T-helper 1 cell treated with Interleukin-12 subunit alpha and Interleukin-12 subunit beta and Interleukin-4 antibody, amounts not matched to agents 30 μg/mL and 1 μg/mL, for 36 hours (primary cell): ENCODE data around the gene RFX7.
A peak's percentile ranks its signal among the peaks of the same experiment; 100 is the strongest.

Experiments
- H3K27ac Mint-ChIP-seq: one replicate; pipeline ENCODE4 v1.8.0; 2021; ENCODE audit warnings: mild to moderate bottlenecking, mixed read lengths
- H3K27me3 Mint-ChIP-seq: one replicate; pipeline ENCODE4 v1.8.0; 2021; ENCODE audit warnings: low read depth, mixed read lengths
- H3K36me3 Mint-ChIP-seq: one replicate; pipeline ENCODE4 v1.8.0; 2021; ENCODE audit warnings: low read depth, mixed read lengths
- H3K4me1 Mint-ChIP-seq: one replicate; pipeline ENCODE4 v1.8.0; 2021; ENCODE audit warnings: low read depth, mixed read lengths
- H3K4me3 Mint-ChIP-seq: one replicate; pipeline ENCODE4 v1.8.0; 2021; ENCODE audit warnings: mild to moderate bottlenecking, moderate library complexity, mixed read lengths
- H3K9me3 Mint-ChIP-seq: one replicate; pipeline ENCODE4 v1.8.0; 2021; ENCODE audit warnings: mixed read lengths

RFX7 gene

DNA sequence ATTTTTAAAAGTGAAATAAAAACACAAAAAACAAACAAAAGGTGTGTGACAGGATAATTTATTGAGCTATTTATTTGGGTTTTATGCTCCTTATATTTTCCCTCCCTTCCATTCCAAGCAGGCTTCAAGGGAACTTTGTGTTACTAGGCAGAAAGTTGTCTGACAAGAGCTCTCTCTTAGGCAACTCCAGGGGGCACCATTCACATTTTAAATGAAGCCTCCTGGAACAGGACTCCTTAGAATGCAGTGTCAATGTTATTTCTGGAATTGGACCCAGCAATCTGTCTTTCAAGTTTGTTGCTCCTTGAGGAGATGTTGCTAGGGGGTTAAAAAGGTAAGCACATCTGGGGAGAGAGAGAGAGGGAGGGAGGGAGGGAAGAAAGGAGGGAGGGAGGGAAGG is 5.4 kb upstream of the RFX7 start:
- no peaks in the 10 kb centered on the region for H3K36me3 Mint-ChIP-seq
- H3K4me1 Mint-ChIP-seq: peaks cover 23% of the 10 kb centered on the region
- no peak overlapping the region for H3K4me3 Mint-ChIP-seq
- H3K27me3 Mint-ChIP-seq: peaks cover 16% of the 10 kb centered on the region
- H3K27ac Mint-ChIP-seq: no peak overlapping the region
- H3K9me3 Mint-ChIP-seq: no peaks in the 10 kb centered on the region

DNA sequence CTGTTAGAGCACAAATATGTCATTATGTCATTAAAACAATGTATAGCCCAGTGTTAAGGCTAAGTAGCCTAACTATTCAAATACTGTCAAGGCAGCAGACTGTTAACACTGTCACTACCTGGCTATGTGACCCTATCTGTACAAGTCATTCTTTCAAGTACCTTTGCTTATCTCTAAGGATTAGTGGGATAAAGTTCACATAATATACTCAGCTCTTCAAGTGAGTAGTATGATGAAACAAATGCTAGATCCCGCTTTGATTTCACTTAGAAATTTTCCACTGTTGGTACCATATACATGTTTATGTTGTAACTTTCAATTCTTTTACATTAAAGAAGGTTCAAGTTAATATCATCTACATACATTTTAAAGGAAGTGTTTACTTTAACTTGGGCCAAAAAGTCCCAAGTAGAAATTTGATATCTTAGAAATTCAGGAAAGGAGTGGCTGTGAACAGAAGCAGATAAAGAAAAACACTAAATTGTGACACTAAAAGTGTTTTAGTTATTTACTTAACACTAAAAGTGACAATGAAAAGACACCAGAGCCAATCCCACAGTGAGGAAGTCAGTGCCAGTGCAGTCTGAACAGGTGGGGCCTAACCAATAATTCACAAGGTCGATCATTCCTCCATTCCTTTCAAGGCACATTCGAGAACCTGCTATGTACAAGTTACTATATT is 4.8 kb upstream of the RFX7 start:
- no peaks in the 10 kb centered on the region for H3K9me3 Mint-ChIP-seq
- no peak overlapping the region for H3K4me3 Mint-ChIP-seq
- no peak overlapping the region for H3K27ac Mint-ChIP-seq
- H3K4me1 Mint-ChIP-seq: peaks cover 25% of the 10 kb centered on the region
- peaks cover 10% of the 10 kb centered on the region for H3K27me3 Mint-ChIP-seq
- H3K36me3 Mint-ChIP-seq: no peaks in the 10 kb centered on the region

DNA sequence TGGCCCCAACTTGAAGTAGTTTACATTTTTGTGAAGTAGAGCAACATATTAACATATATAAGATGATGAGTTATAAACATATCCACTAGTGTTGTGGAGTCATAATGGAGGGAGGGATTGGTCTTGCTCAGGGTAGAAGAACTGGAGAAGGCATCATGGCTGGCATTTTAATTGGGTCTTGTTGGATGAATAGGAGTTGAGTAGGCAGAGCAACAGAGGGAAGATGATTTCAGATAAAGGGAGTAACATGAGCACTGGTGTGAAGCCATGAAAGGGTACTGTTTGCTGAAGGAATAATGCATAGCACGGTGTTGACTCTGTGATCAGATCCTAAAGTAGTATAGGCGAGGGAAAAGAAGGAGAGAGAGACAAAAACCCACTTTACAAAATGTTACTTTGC is 3.6 kb upstream of the RFX7 start:
- Mint-ChIP-seq H3K4me1 (peaks cover 26% of the 10 kb centered on the region), H3K27me3 (peaks cover 3% of the 10 kb centered on the region), H3K4me3 (no peak overlapping the region), H3K9me3 (no peaks in the 10 kb centered on the region), H3K36me3 (no peaks in the 10 kb centered on the region), H3K27ac (no peak overlapping the region)

GRCh38 chr15:56245871-56246814 is 2.5 kb upstream of the RFX7 start:
- no peaks in the 10 kb centered on the region for H3K27me3 Mint-ChIP-seq
- peak overlapping the region; percentile 88 for H3K27ac Mint-ChIP-seq
- peaks cover 32% of the 10 kb centered on the region for H3K4me1 Mint-ChIP-seq

GRCh38 chr15:56244811-56245576 is 1.3 kb upstream of the RFX7 start:
- Mint-ChIP-seq H3K4me1 (peaks cover 35% of the 10 kb centered on the region), H3K27me3 (no peaks in the 10 kb centered on the region), H3K36me3 (peaks cover 2% of the 10 kb centered on the region), H3K4me3 (peak overlapping the region; percentile 80), H3K9me3 (no peaks in the 10 kb centered on the region), H3K27ac (peak overlapping the region; percentile 88)

More at GRCh38 chr15:56245871-56246814, 2.5 kb upstream of the RFX7 start:
- no peaks in the 10 kb centered on the region for H3K9me3 Mint-ChIP-seq
- H3K36me3 Mint-ChIP-seq: peaks cover 2% of the 10 kb centered on the region
- H3K4me3 Mint-ChIP-seq: peak overlapping the region; percentile 80

DNA sequence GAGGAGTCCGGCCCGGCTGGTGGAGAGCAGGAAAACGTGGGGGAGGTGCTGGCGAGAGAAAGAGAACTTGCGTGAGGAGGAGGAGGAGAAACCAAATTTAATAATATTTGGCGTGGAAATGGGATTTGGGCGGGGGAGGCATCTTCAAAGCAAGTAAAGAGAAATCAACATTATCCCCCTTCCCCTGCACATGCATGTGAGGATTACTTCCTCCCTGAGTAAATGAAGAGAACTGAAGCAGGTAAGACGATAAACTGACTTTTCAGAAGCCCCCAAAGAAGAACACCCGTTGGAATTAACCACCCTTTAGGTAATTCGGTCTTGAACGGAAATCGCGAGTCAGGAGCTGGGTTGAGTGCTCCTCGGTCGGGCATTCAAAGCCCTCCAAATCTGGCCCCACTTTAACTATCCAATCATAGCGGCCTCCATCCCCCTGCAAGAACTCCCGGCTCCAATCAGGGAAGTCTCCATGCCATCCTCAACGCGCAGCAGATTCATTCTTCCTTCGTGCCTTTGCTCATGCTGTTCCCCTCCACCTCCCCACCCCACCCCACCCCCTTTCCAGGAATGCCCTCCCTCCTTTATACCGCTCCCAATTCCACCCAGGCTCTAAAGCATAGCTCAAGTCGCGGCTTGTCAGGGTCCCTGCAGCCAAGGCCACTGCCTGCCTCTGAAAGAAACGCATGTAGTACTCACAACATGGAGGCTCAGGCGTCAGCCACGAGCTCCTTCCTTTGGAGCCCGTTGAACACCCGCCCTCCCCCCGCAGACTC is 545 bp upstream of the RFX7 start:
- H3K4me3 Mint-ChIP-seq: peak overlapping the region; percentile 80
- H3K27ac Mint-ChIP-seq: peak overlapping the region; percentile 88
- H3K9me3 Mint-ChIP-seq: no peaks in the 10 kb centered on the region
- no peaks in the 10 kb centered on the region for H3K27me3 Mint-ChIP-seq
- peaks cover 6% of the 10 kb centered on the region for H3K36me3 Mint-ChIP-seq
- H3K4me1 Mint-ChIP-seq: peaks cover 37% of the 10 kb centered on the region

GRCh38 chr15:56242576-56243162 is 1.0 kb downstream of the RFX7 start:
- Mint-ChIP-seq H3K27ac (peak overlapping the region; percentile 90), H3K4me3 (peak overlapping the region; percentile 90), H3K9me3 (no peaks in the 10 kb centered on the region), H3K4me1 (peaks cover 41% of the 10 kb centered on the region), H3K27me3 (no peaks in the 10 kb centered on the region), H3K36me3 (peaks cover 8% of the 10 kb centered on the region)

GRCh38 chr15:56241374-56242105 is 2.1 kb downstream of the RFX7 start:
- H3K27ac Mint-ChIP-seq: peak overlapping the region; percentile 60
- H3K36me3 Mint-ChIP-seq: peaks cover 15% of the 10 kb centered on the region
- no peaks in the 10 kb centered on the region for H3K27me3 Mint-ChIP-seq

DNA sequence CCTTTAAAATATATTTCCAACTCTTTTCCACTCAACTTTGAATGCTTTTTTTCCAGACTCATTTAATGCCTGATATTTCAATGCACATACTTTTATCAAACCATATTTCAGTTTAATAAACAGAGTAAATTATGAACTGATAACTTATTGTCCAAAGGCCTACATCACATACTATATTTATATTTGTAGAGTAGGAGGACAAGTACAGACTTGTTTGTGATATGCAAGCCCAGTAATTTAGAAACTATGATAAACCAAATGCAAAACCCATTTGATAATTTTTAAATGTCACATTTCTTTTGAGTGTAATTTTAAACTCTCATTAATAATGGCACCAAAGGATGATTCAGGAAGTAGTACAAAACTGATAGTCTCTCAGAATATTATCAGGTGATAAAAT is 3.3 kb downstream of the RFX7 start:
- Mint-ChIP-seq H3K4me3 (no peak overlapping the region), H3K4me1 (peaks cover 37% of the 10 kb centered on the region), H3K36me3 (peaks cover 19% of the 10 kb centered on the region), H3K9me3 (no peaks in the 10 kb centered on the region), H3K27ac (no peak overlapping the region), H3K27me3 (no peaks in the 10 kb centered on the region)

More at GRCh38 chr15:56241374-56242105, 2.1 kb downstream of the RFX7 start:
- H3K9me3 Mint-ChIP-seq: no peaks in the 10 kb centered on the region
- peaks cover 41% of the 10 kb centered on the region for H3K4me1 Mint-ChIP-seq
- H3K4me3 Mint-ChIP-seq: peak overlapping the region; percentile 90

DNA sequence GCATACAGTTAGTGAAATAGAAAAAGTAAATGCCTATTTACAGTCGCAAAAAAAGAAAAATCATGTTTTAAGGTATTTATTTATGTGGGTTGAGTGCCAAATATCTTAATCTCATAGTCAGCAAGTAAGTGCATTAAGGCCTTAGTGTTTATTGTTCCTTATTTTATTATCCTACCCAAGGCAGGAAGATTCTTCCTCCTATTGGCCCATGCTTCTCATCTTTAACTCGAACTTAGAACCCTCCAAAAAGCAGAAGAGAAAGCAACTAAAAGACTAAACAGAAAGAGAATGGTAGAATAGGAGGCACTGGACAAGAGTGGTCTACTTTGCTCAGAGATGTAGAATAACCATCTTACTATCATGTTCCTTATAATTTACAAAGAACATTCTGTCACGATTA is 7.5 kb downstream of the RFX7 start:
- H3K27ac Mint-ChIP-seq: no peak overlapping the region
- H3K4me3 Mint-ChIP-seq: no peak overlapping the region
- peaks cover 31% of the 10 kb centered on the region for H3K4me1 Mint-ChIP-seq
- H3K27me3 Mint-ChIP-seq: no peaks in the 10 kb centered on the region
- H3K9me3 Mint-ChIP-seq: peaks cover 38% of the 10 kb centered on the region
- H3K36me3 Mint-ChIP-seq: peaks cover 57% of the 10 kb centered on the region

GRCh38 chr15:56234804-56235203 is 8.9 kb downstream of the RFX7 start:
- Mint-ChIP-seq H3K9me3 (peaks cover 52% of the 10 kb centered on the region), H3K4me3 (no peak overlapping the region), H3K27me3 (no peaks in the 10 kb centered on the region), H3K4me1 (peaks cover 28% of the 10 kb centered on the region), H3K27ac (no peak overlapping the region), H3K36me3 (peaks cover 71% of the 10 kb centered on the region)

DNA sequence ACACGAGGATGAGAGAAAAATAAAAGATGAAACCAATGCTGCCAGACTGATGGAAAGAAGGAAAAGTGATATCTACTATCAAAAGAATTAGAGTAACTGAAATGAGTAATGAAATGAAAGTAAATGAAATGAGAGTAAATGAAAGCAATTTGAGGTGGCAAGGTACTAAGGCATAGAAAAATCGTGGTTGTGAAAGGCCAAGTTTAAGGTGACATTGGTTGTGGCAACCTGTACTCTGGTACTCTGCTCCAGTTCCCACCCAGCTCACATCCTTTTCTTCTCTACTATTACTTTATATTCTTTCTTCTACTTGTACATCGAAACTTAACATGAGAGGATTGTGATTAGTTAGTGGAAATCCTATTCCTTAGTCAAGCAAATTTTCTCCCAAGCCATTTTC is 10.1 kb downstream of the RFX7 start:
- peaks cover 54% of the 10 kb centered on the region for H3K9me3 Mint-ChIP-seq
- H3K4me1 Mint-ChIP-seq: peaks cover 25% of the 10 kb centered on the region
- H3K36me3 Mint-ChIP-seq: peaks cover 74% of the 10 kb centered on the region
- no peak overlapping the region for H3K27ac Mint-ChIP-seq
- H3K27me3 Mint-ChIP-seq: no peaks in the 10 kb centered on the region
- H3K4me3 Mint-ChIP-seq: no peak overlapping the region

GRCh38 chr15:56232058-56232457 is 11.6 kb downstream of the RFX7 start:
- Mint-ChIP-seq H3K36me3 (peaks cover 78% of the 10 kb centered on the region), H3K27me3 (no peaks in the 10 kb centered on the region), H3K4me3 (no peak overlapping the region), H3K4me1 (peaks cover 20% of the 10 kb centered on the region), H3K9me3 (peaks cover 69% of the 10 kb centered on the region), H3K27ac (no peak overlapping the region)
